GM15510 (cell line): ENCODE data around the gene TSPAN4.

Experiments
- POLR2A ChIP-seq: IDR thresholded peaks from 3 replicates; pipeline ENCODE4 v1.6.1; 2011; ENCODE audit warnings: borderline replicate concordance; ENCODE audit not compliant: insufficient read length; ENCODE audit errors: extremely low read depth

Gene TSPAN4

GRCh38 chr11:868394-868793 lies 25.7 kb downstream of the TSPAN4 start:
- no peak for TF ChIP-seq POLR2A

GRCh38 chr11:868802-869201 lies 26.1 kb downstream of the TSPAN4 start:
- no peak for TF ChIP-seq POLR2A

- TF ChIP-seq POLR2A, result no peak
Measured at GRCh38 chr11:869399-870126, 26.9 kb downstream of the TSPAN4 start.

DNA sequence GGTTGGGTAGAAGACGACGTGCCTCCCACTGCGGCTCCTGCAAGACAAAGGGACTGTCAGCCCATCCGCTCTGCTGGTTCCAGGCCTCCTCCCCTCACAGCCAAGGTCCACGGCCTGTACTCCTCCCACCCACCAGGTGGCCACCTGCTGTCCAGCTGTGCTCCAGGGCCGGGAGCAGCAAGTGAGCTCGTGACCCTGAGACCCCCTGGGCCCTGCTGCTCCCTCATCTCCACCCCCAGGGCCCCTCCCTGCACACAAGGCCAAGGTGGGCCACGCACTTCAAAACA lies 27.4 kb downstream of the TSPAN4 start:
- no peak for TF ChIP-seq POLR2A

GRCh38 chr11:870418-870817 lies 27.8 kb downstream of the TSPAN4 start:
- no peak for TF ChIP-seq POLR2A

DNA sequence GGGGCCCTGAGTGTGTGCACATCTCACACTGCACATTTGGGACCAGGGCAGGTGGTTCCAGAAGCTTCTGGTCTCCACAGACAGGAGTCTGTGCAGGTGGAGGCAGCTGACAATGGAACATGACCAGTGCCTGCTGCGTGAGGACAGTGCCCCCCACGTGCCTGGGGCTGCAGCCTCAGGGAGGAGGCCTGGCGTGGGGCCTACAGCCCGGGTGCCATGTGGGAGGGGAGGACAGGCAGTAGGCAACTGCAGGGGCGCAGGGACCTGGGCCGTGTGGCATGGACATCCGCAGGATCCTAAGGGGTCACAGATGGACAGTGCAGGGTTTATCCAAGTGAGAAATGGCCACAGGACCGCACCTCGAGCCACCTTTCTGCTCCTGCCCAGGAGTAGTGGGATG lies 28.8 kb downstream of the TSPAN4 start:
- TF ChIP-seq POLR2A, result no peak

GRCh38 chr11:872799-873198 lies 30.1 kb downstream of the TSPAN4 start:
- no peak for TF ChIP-seq POLR2A

DNA sequence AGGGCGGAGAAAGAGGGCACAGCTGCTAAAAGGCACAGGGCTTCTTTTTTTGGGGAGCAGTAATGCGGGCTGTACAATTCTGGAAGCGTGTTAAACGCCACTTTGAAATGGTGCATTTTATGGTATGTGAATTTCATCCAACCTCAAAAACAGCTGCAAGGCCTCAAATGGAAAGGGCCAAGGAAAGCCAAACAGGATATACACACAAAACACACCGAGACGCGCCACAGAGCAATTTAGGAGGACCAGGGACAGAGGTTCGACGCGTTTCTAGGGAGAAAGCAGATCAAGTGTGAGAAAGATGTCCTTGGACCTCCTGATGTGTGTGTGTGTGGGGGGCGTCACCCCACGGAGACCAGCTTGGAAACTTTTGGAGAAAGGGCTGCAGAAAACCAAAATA lies 31.1 kb downstream of the TSPAN4 start:
- TF ChIP-seq POLR2A, result no peak

- TF ChIP-seq POLR2A, result no peak
Measured at GRCh38 chr11:875203-875602, 32.6 kb downstream of the TSPAN4 start.

DNA sequence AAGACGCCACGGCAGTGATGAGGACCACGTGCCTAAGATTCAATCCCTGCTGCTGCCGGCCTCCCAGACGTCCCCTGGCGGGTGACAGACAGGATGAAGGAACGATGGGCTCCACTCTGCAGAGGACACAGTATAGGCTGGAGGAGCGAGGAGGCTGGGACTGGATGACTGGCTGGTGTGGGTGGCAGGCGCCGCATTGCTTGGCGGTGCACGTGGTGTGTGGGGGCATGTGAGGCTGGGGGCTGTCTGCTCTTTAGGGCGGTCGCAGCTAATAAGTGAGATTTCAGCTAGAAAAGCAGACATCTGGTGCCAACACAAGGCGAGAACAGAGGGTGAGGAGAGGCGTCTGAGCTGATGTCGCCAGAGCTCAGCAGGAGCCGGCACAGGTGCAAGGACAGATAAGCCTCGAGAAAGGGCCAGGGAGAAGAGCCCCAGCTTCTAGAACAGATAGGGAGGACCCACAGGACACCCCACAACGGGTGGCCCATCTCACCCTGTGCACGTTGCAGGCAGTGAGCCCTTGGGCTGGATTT lies 33.2 kb downstream of the TSPAN4 start:
- no peak for TF ChIP-seq POLR2A

DNA sequence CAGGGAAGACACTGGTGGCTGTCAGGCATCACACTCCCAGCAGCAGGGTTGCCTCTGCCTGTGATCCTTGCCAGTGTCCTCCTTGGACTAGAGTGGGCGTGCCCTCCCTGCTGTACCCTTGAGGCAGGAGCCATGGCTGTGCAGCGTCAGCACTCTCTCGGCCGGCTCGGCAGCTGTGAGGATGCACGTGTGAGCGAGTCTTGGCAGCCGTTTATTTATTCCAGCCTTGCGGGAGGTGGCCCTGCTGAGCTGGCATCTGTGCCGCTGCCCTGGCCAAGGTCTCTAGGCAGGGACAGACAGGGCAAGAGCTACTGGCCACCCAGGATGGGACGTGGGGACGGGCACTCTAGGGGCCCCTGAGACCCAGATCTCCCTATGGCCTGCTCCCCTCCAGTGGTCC lies 33.9 kb downstream of the TSPAN4 start:
- TF ChIP-seq POLR2A, result no peak

GRCh38 chr11:877565-877964 lies 34.9 kb downstream of the TSPAN4 start:
- TF ChIP-seq POLR2A, result no peak

- TF ChIP-seq POLR2A, result no peak
Measured at GRCh38 chr11:880447-880846, 37.8 kb downstream of the TSPAN4 start.

DNA sequence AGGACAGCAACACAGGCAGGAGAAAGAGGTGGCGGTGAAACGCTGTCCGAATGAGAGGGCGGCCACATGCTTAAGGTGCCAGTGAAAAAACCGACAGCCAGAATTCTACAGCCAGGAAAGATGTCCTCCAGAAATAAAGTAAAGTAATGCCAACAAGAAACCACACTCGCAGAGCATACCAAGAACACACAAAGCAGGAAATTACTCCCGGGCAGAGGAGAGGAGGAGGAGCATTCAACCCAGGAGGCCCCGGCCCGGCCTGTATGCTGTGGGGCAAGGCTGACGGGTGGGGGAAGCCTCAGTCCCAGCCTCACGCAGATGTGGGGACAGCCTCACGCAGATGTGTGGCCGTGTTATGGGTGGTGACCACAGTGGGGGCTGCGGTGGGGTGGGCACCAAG lies 39.9 kb downstream of the TSPAN4 start:
- no peak for TF ChIP-seq POLR2A

- TF ChIP-seq POLR2A, result no peak
Measured at GRCh38 chr11:883527-883926, 40.9 kb downstream of the TSPAN4 start.

DNA sequence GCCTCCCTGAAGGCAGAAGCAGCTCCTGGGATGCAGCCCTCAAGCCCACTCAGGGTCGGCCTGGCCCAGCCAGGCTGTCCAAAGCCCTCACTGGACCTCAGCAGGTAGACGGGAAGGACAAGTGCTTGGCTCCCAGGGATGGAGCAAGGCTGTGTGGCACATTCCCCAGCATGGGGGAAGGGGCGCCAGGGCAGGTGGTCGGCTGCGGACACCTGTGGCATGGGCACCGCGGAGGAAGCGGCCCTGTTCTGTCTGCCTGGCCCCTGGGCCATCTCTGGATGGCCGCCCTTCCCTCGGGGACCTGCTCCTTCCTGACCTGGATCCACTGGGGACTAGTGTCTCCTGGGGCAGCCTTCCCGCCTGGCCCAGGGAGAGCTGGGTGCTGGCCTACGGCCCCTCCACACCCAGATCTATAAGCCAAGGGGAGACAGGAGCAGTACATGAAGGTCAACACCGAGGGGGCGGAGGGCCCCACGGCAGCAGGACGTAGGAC lies 42.0 kb downstream of the TSPAN4 start:
- no peak for TF ChIP-seq POLR2A
